Fibroblast of skin of right quadriceps (primary cell): ENCODE data around the gene URI1.
"Not testable (repeated sequence)": the region's sequence is repeated elsewhere in the genome, so short reads cannot be mapped to it uniquely, and the experiment has no call there.

ENCODE experiments used
- DNase-seq: peaks from one replicate; pipeline ENCODE4 v3.0.0-alpha.2; 2013

Gene URI1

GRCh38 chr19:29943615-29944014 lies 1.6 kb downstream of the URI1 start:
- DNase-seq = no peak

- no peak for DNase-seq
These were observed 2.5 kb downstream of the URI1 start for GRCh38 chr19:29944390-29945012.

GRCh38 chr19:29945017-29945416 lies 3.0 kb downstream of the URI1 start:
- DNase-seq = no peak

- no peak for DNase-seq
These were observed 3.4 kb downstream of the URI1 start for GRCh38 chr19:29945433-29945832.

GRCh38 chr19:29946645-29947044 lies 4.6 kb downstream of the URI1 start:
- DNase-seq = no peak

GRCh38 chr19:29947871-29948270 lies 5.8 kb downstream of the URI1 start:
- no peak for DNase-seq

- not testable (repeated sequence) for DNase-seq
These were observed 6.9 kb downstream of the URI1 start for GRCh38 chr19:29948759-29949470.

- DNase-seq = no peak
These were observed 10.1 kb downstream of the URI1 start for GRCh38 chr19:29952177-29952576.

- DNase-seq = no peak
These were observed 10.6 kb downstream of the URI1 start for GRCh38 chr19:29952646-29953045.

GRCh38 chr19:29953352-29954247 lies 11.6 kb downstream of the URI1 start:
- DNase-seq = peak; percentile 10

GRCh38 chr19:29956855-29957254 lies 14.8 kb downstream of the URI1 start:
- DNase-seq = no peak

GRCh38 chr19:29961311-29961710 lies 19.3 kb downstream of the URI1 start:
- DNase-seq = no peak

- DNase-seq = no peak
These were observed 20.8 kb downstream of the URI1 start for GRCh38 chr19:29962793-29963192.

- no peak for DNase-seq
These were observed 21.5 kb downstream of the URI1 start for GRCh38 chr19:29963576-29963975.

GRCh38 chr19:29964171-29964570 lies 22.1 kb downstream of the URI1 start:
- DNase-seq = peak; percentile 20

GRCh38 chr19:29965492-29965891 lies 23.5 kb downstream of the URI1 start:
- peak; percentile 72 for DNase-seq

- DNase-seq = not testable (repeated sequence)
These were observed 24.1 kb downstream of the URI1 start for GRCh38 chr19:29966142-29966541.

GRCh38 chr19:29966588-29967249 lies 24.7 kb downstream of the URI1 start:
- peak; percentile 18 for DNase-seq

- DNase-seq = peak; percentile 6
These were observed 25.6 kb downstream of the URI1 start for GRCh38 chr19:29967623-29968022.

GRCh38 chr19:29969891-29970290 lies 27.9 kb downstream of the URI1 start:
- no peak for DNase-seq

GRCh38 chr19:29971002-29971401 lies 29.0 kb downstream of the URI1 start:
- no peak for DNase-seq

- no peak for DNase-seq
These were observed 29.6 kb downstream of the URI1 start for GRCh38 chr19:29971648-29972047.

GRCh38 chr19:29974701-29975100 lies 32.7 kb downstream of the URI1 start:
- DNase-seq = no peak
